CD4-positive, alpha-beta T cell (primary cell): Measurements from ENCODE around the gene CHCHD4. TPM values are rescaled to one million over a fixed set of nuclear protein-coding genes. Genes with fewer than 3 reads are reported as not detected.

Source experiments
- ATAC-seq: fragments of 200-7000 bp; cut with Tn5 transposase; one replicate; pipeline ENCODE4 v1.10.0; 2022; ENCODE audit warnings: mild to moderate bottlenecking; ENCODE audit not compliant: poor library complexity
- CTCF ChIA-PET: fragments of 350-600 bp; sonication (Branson Sonifier 250); formaldehyde crosslinking; loops from one replicate; lab custom pipeline; 2021; ENCODE audit warnings: antibody characterized with exemption, inconsistent platforms; lab: Charles Lee
- POLR2A ChIA-PET: fragments of 350-600 bp; sonication (Branson Sonifier 250); formaldehyde crosslinking; loops from one replicate; lab custom pipeline; 2021; ENCODE audit warnings: antibody characterized with exemption, inconsistent platforms; lab: Charles Lee
- DNase-seq, 14 experiments: peaks; one replicate each; pipeline ENCODE4 v3.0.0-alpha.2; 2013 to 2020; ENCODE audit warnings: mixed read lengths in 2 of 14
- H3K27ac ChIP-seq, 2 donors: one replicate each; pipeline versions ENCODE4 v1.5.1 to v1.7.0; 2013; ENCODE audit warnings: low read length in 2 of 2, low read depth in 1 of 2, mild to moderate bottlenecking in 1 of 2
- H3K27me3 ChIP-seq, 2 experiments: 1 replicate in 1 of 2; 2 replicates in 1 of 2; pipeline versions ENCODE4 v1.6.1 to v1.7.0; 2013; ENCODE audit warnings: low read length in 2 of 2, control low read depth in 1 of 2, mild to moderate bottlenecking in 1 of 2, moderate library complexity in 1 of 2; ENCODE audit not compliant: insufficient read depth in 2 of 2, control insufficient read depth in 1 of 2
- H3K36me3 ChIP-seq: one replicate; pipeline ENCODE4 v1.6.1; 2013; ENCODE audit warnings: low read length, control low read depth; ENCODE audit not compliant: insufficient read depth
- H3K4me1 ChIP-seq: one replicate; pipeline ENCODE4 v1.6.1; 2013; ENCODE audit warnings: low read length, control low read depth; ENCODE audit not compliant: insufficient read depth
- H3K4me3 ChIP-seq: one replicate; pipeline ENCODE4 v1.5.1; 2013; ENCODE audit warnings: mild to moderate bottlenecking, low read length, moderate library complexity
- H3K9me3 ChIP-seq, 2 experiments: 1 replicate in 1 of 2; 2 replicates in 1 of 2; pipeline versions ENCODE4 v1.6.1 to v1.7.0; 2013; ENCODE audit warnings: low read length in 2 of 2, mild to moderate bottlenecking in 2 of 2, control low read depth in 1 of 2, moderate library complexity in 1 of 2; ENCODE audit not compliant: control insufficient read depth in 1 of 2, insufficient read depth in 1 of 2
- H3K27ac Mint-ChIP-seq: one replicate; pipeline ENCODE4 v1.8.0; 2020; ENCODE audit warnings: mixed read lengths
- H3K27me3 Mint-ChIP-seq: one replicate; pipeline ENCODE4 v1.8.0; 2021; ENCODE audit warnings: mixed read lengths
- H3K36me3 Mint-ChIP-seq: one replicate; pipeline ENCODE4 v1.8.0; 2021; ENCODE audit warnings: low read depth, mixed read lengths
- H3K4me1 Mint-ChIP-seq: one replicate; pipeline ENCODE4 v1.8.0; 2021; ENCODE audit warnings: low read depth, mixed read lengths
- H3K4me3 Mint-ChIP-seq: one replicate; pipeline ENCODE4 v1.8.0; 2020; ENCODE audit warnings: mild to moderate bottlenecking, mixed read lengths
- H3K9me3 Mint-ChIP-seq: one replicate; pipeline ENCODE4 v1.8.0; 2020; ENCODE audit warnings: mixed read lengths
- CTCF ChIP-seq: fragments of 200-600 bp; IDR thresholded peaks from one replicate; pipeline ENCODE4 v1.8.0; 2022; ENCODE audit warnings: antibody characterized with exemption, mild to moderate bottlenecking
- intact Hi-C, 2 experiments: fragments of 100-400 bp; cut with DNase I in 1 of 2; cut with micrococcal nuclease in 1 of 2; formaldehyde crosslinking; loops; one replicate each; pipeline versions ENCODE4 v1.15.1 to v1.9.0; 2023 to 2025; cut with DNase I, micrococcal nuclease
- total RNA-seq, 174 experiments: library from RNA in 2 of 174; stranded (reverse) in 2 of 174; gene quantifications; one replicate each; pipeline ENCODE4 v1.2.3 and lab custom pipeline; 2021 to 2026

Gene CHCHD4
- total RNA-seq, 2 experiments from 2014 or later = 0.50 to 1.1 TPM

- H3K4me3 ChIP-seq = peak overlapping the region; percentile 26
- H3K27me3 ChIP-seq = no peaks in the 10 kb centered on the region
- CTCF ChIA-PET = interaction anchor here (1.1 to 5.9 kb wide), 8 partner anchors 8 to 248 kb away, joined by 3 to 44 read pairs (median 4); partner anchors contain the start of genes CHCHD4, LSM3, TMEM43 and XPC
- no peaks in the 10 kb centered on the region for H3K27me3 Mint-ChIP-seq
- POLR2A ChIA-PET = interaction anchor here (0.6 to 8.7 kb wide), 10 partner anchors 11 to 802 kb away, joined by 3 to 106 read pairs (median 5); partner anchors contain the start of genes CCDC174, CHCHD4, LSM3 and TMEM43
- DNase-seq (peak; percentile 38 to 97 (median 66)), ATAC-seq (peak; percentile 65)
- H3K4me3 Mint-ChIP-seq = peak overlapping the region; percentile 66
- H3K9me3 ChIP-seq = no peaks in the 10 kb centered on the region
- H3K27ac ChIP-seq = peak overlapping the region; percentile 93 to 98
- intact Hi-C loops = loop anchor here (1.0 to 10.0 kb wide), 4 partner anchors 30 to 950 kb away; partner anchors contain the start of gene RBSN (in 1 of the 2)
- H3K4me1 Mint-ChIP-seq = peaks cover 59% of the 10 kb centered on the region
- TF ChIP-seq CTCF = no peak
- H3K36me3 ChIP-seq = peaks cover 61% of the 10 kb centered on the region
- peaks cover 77% of the 10 kb centered on the region for H3K36me3 Mint-ChIP-seq
- H3K27ac Mint-ChIP-seq = peak overlapping the region; percentile 96
- peaks cover 67% of the 10 kb centered on the region for H3K4me1 ChIP-seq
- H3K9me3 Mint-ChIP-seq = no peaks in the 10 kb centered on the region
These were observed 19.9 kb upstream of the CHCHD4 start for GRCh38 chr3:14144423-14145075.

GRCh38 chr3:14143271-14144225, 18.9 kb upstream of the CHCHD4 start:
- peak overlapping the region; percentile 96 for H3K27ac Mint-ChIP-seq
- intact Hi-C loops = loop anchor here (1.0 to 10.0 kb wide), 3 partner anchors 31 to 951 kb away; partner anchors contain the start of gene RBSN (in 1 of the 2)
- Histone ChIP-seq H3K4me1 (peaks cover 67% of the 10 kb centered on the region), H3K36me3 (peaks cover 67% of the 10 kb centered on the region), H3K27me3 (no peaks in the 10 kb centered on the region), H3K4me3 (no peak overlapping the region), H3K27ac (peak overlapping the region; percentile 90 to 98), H3K9me3 (no peaks in the 10 kb centered on the region)
- ATAC-seq = no peak
- H3K4me1 Mint-ChIP-seq = peaks cover 59% of the 10 kb centered on the region
- peaks cover 71% of the 10 kb centered on the region for H3K36me3 Mint-ChIP-seq
- no peaks in the 10 kb centered on the region for H3K27me3 Mint-ChIP-seq
- peak overlapping the region; percentile 66 for H3K4me3 Mint-ChIP-seq
- POLR2A ChIA-PET = interaction anchor here (0.6 to 8.7 kb wide), 14 partner anchors 9 to 803 kb away, joined by 3 to 106 read pairs (median 4); partner anchors contain the start of genes CCDC174, CHCHD4, LSM3 and TMEM43
- CTCF ChIA-PET = interaction anchor here (0.9 to 5.9 kb wide), 9 partner anchors 9 to 247 kb away, joined by 3 to 44 read pairs (median 4); partner anchors contain the start of genes CHCHD4, LSM3, TMEM43 and XPC
- no peak for TF ChIP-seq CTCF
- DNase-seq = peak in 2 of 14 experiments; percentile 20 to 47
- no peaks in the 10 kb centered on the region for H3K9me3 Mint-ChIP-seq
